Smooth muscle cell (in vitro differentiated cells): ENCODE data around the gene AFF3. TPM values are rescaled to one million over a fixed set of nuclear protein-coding genes. Genes with fewer than 3 reads are reported as not detected.

Source experiments
- DNase-seq: peaks from one replicate; lab custom pipeline; 2025; ENCODE audit not compliant: unreplicated experiment; lab: John Stamatoyannopoulos, UW
- H2AFZ ChIP-seq: fragments of 200-600 bp; sonication (generic); 2 replicates; pipeline ENCODE4 v1.6.0; 2016; ENCODE audit warnings: antibody characterized with exemption, low read depth, mild to moderate bottlenecking
- H3F3A ChIP-seq: fragments of 200-600 bp; sonication (generic); 2 replicates; pipeline ENCODE4 v1.6.0; 2017; ENCODE audit warnings: antibody characterized with exemption, low read depth
- H3K27ac ChIP-seq: fragments of 200-600 bp; sonication (generic); 2 replicates; pipeline ENCODE4 v1.5.1; 2016; ENCODE audit warnings: low read depth, mild to moderate bottlenecking
- H3K27me3 ChIP-seq: fragments of 200-600 bp; sonication (generic); 2 replicates; pipeline ENCODE4 v1.6.1; 2016; ENCODE audit warnings: low read depth, mild to moderate bottlenecking
- H3K36me3 ChIP-seq: fragments of 200-600 bp; sonication (generic); 2 replicates; pipeline ENCODE4 v1.5.1; 2016; ENCODE audit warnings: low read depth
- H3K4me1 ChIP-seq: fragments of 200-600 bp; sonication (generic); 2 replicates; pipeline ENCODE4 v1.5.1; 2016; ENCODE audit warnings: low read depth
- H3K4me2 ChIP-seq: fragments of 200-600 bp; sonication (generic); 2 replicates; pipeline ENCODE4 v1.6.0; 2016; ENCODE audit warnings: mild to moderate bottlenecking
- H3K4me3 ChIP-seq: fragments of 200-600 bp; sonication (generic); 2 replicates; pipeline ENCODE4 v1.5.1; 2016; ENCODE audit warnings: mild to moderate bottlenecking
- H3K79me2 ChIP-seq: fragments of 200-600 bp; sonication (generic); 2 replicates; pipeline ENCODE4 v1.6.0; 2016; ENCODE audit warnings: low read depth, mild to moderate bottlenecking
- H3K9ac ChIP-seq: fragments of 200-600 bp; sonication (generic); 2 replicates; pipeline ENCODE4 v1.6.0; 2016; ENCODE audit warnings: low read depth
- H3K9me3 ChIP-seq: fragments of 200-600 bp; sonication (generic); replicated peaks from 2 replicates; pipeline ENCODE4 v1.5.1; 2016; ENCODE audit warnings: low read depth
- H4K20me1 ChIP-seq: fragments of 200-600 bp; sonication (generic); 2 replicates; pipeline ENCODE4 v1.6.0; 2016; ENCODE audit warnings: low read depth
- WGBS: methylation state at CpG from one replicate; pipeline ENCODE4 v1.1.7; 2016; ENCODE audit warnings: low lambda C conversion rate; 5-methylcytosine and 5-hydroxymethylcytosine counted together
- polyA plus RNA-seq: library from polyadenylated mRNA; unstranded; fragments of >200 nt; fragmentation: Nextera tagmentation; extraction: Ambion mirVana; gene quantifications from 2 replicates; pipeline ENCODE4 v1.2.1, GENCODE V29; 2016
- total RNA-seq: library from RNA; depleted of rRNA; stranded (reverse); fragments of >200 nt; gene quantifications from 2 replicates; pipeline ENCODE4 v1.2.3, GENCODE V29; 2014
- TF ChIP-seq, protein P1 (sequence below): fragments of 200-600 bp; sonication (generic); IDR thresholded peaks from 2 replicates; pipeline ENCODE4 v1.5.1; 2017; ENCODE audit warnings: borderline replicate concordance, mild to moderate bottlenecking, antibody characterized with exemption; ENCODE audit not compliant: insufficient read depth, poor library complexity, severe bottlenecking

Gene AFF3
- total and polyA plus RNA-seq, 2 experiments from 2014 or later, result 0.27 to 0.39 TPM

DNA sequence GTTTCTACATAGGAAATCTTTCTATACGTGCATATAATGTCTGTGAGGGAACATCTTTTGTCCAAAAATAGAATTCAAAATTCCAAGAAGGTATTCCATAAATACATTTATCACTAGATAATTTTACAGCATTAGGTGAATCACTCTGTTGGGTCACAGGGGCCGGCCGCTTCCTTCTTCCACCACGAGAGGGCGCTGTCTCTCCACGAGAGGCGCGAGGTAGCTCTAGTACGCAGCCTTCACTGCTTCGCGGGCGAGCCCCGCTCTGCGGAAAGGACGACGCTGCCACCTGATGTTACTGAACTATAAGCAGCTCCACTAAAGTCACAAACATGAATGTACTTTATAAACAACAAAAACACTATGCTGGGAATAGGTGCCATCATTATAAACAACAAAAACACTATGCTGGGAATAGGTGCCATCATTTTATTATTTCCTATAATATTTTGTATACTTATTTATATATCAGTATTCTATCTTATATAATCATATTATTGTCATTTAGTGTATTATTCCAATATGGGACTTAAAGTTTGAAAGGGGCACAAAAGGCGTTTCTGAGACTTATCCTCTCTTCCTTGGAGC lies 583.2 kb downstream of the AFF3 start:
- WGBS, result 1% methylated on average over 17 of the region's 17 CpGs
- Histone ChIP-seq H2AFZ (no peak overlapping the region), H3K27ac (no peak overlapping the region), H4K20me1 (no peaks in the 10 kb centered on the region), H3K36me3 (no peaks in the 10 kb centered on the region), H3K4me1 (no peaks in the 10 kb centered on the region), H3K79me2 (no peaks in the 10 kb centered on the region), H3K27me3 (peaks cover 33% of the 10 kb centered on the region), H3K4me2 (no peak overlapping the region), H3K9ac (no peak overlapping the region), H3K4me3 (no peak overlapping the region), H3F3A (peaks cover 3% of the 10 kb centered on the region), H3K9me3 (no peaks in the 10 kb centered on the region)
- DNase-seq, result peak; percentile 75
- TF ChIP-seq, protein P1, sequence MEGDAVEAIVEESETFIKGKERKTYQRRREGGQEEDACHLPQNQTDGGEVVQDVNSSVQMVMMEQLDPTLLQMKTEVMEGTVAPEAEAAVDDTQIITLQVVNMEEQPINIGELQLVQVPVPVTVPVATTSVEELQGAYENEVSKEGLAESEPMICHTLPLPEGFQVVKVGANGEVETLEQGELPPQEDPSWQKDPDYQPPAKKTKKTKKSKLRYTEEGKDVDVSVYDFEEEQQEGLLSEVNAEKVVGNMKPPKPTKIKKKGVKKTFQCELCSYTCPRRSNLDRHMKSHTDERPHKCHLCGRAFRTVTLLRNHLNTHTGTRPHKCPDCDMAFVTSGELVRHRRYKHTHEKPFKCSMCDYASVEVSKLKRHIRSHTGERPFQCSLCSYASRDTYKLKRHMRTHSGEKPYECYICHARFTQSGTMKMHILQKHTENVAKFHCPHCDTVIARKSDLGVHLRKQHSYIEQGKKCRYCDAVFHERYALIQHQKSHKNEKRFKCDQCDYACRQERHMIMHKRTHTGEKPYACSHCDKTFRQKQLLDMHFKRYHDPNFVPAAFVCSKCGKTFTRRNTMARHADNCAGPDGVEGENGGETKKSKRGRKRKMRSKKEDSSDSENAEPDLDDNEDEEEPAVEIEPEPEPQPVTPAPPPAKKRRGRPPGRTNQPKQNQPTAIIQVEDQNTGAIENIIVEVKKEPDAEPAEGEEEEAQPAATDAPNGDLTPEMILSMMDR, result peak; percentile 99

DNA sequence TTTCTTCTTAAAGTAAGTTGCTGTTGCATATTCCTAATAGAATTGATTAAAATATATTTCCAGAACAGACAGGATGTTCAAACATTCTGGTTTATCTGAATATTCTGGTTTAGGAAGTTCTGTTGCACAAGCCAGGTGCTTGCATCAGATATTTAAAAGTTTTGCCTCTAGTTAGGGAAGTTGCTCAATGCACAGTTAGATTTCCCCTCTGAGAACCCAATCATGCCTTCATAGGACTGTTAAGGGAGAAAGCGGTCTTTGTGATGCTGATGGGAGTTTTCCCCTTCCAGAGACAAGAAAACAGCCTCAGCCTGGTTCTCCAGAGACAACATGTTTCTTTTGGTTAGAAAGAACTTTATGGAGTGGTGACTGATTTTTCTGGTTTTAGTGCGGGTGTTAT lies 587.0 kb downstream of the AFF3 start:
- no peak overlapping the region for H3K9ac ChIP-seq
- H2AFZ ChIP-seq, result no peak overlapping the region
- H3K9me3 ChIP-seq, result no peaks in the 10 kb centered on the region
- H3K36me3 ChIP-seq, result no peaks in the 10 kb centered on the region
- no peaks in the 10 kb centered on the region for H3K79me2 ChIP-seq
- H3K4me2 ChIP-seq, result no peak overlapping the region
- 81% methylated on average over 2 of the region's 2 CpGs for whole genome bisulfite sequencing
- H3F3A ChIP-seq, result no peaks in the 10 kb centered on the region
- no peak overlapping the region for H3K4me3 ChIP-seq
- H3K27me3 ChIP-seq, result peaks cover 44% of the 10 kb centered on the region
- H3K27ac ChIP-seq, result no peak overlapping the region
- no peaks in the 10 kb centered on the region for H4K20me1 ChIP-seq
- H3K4me1 ChIP-seq, result no peaks in the 10 kb centered on the region
- no peak for DNase-seq
- TF ChIP-seq, protein P1, result no peak

DNA sequence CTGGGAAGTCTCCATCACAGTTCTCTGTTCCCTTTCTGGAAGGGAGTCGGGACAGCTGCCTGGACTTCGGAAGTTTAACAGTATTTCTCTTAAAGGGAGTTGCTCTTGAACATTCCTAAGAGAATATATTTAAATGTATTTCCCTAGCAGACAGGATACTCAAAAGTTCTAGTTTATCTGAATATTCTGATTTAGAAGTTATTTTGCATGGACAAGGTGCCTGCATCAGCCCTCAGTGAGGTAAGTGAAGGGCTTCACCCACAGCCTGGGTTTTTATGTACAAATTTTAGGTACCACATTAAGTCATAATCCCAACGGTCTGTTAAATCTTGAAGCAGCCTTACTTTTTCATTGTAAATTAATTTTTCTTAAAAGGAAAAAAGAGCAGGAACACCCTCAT lies 587.5 kb downstream of the AFF3 start:
- peaks cover 48% of the 10 kb centered on the region for H3K27me3 ChIP-seq
- no peaks in the 10 kb centered on the region for H3K36me3 ChIP-seq
- no peak overlapping the region for H3K9ac ChIP-seq
- no peaks in the 10 kb centered on the region for H3K79me2 ChIP-seq
- no peaks in the 10 kb centered on the region for H3K9me3 ChIP-seq
- H3K4me2 ChIP-seq, result no peak overlapping the region
- H3K4me1 ChIP-seq, result no peaks in the 10 kb centered on the region
- H4K20me1 ChIP-seq, result no peaks in the 10 kb centered on the region
- no peaks in the 10 kb centered on the region for H3F3A ChIP-seq
- TF ChIP-seq, protein P1, result no peak
- H3K4me3 ChIP-seq, result no peak overlapping the region
- WGBS, result 77% methylated on average over 3 of the region's 3 CpGs
- DNase-seq, result no peak
- H3K27ac ChIP-seq, result no peak overlapping the region
- H2AFZ ChIP-seq, result no peak overlapping the region

DNA sequence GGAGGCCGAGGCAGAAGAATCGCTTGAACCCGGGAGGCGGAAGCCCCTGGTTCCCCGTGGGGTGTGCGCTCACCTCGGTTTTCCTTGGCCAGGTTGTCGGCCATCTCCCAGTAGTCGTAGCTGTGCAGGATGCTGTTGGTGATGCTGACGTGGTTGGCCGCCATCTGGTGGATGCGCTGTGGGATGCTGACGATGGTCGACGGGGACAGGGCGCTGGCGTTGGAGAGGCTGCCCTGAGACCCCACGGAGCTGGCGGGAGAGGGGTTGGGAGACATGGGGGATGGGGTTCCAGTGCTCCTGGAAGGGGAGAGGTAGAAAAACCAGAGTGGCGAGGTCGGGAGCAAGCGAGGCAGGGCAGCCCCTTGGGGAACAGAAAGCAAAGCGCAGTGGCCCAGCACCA lies 588.2 kb downstream of the AFF3 start:
- no peak for DNase-seq
- no peaks in the 10 kb centered on the region for H3K9me3 ChIP-seq
- WGBS, result 28% methylated on average over 23 of the region's 23 CpGs
- H3F3A ChIP-seq, result no peaks in the 10 kb centered on the region
- H3K4me2 ChIP-seq, result peak overlapping the region; percentile 60
- H4K20me1 ChIP-seq, result no peaks in the 10 kb centered on the region
- TF ChIP-seq, protein P1, result peak; percentile 36
- H3K4me3 ChIP-seq, result no peak overlapping the region
- no peaks in the 10 kb centered on the region for H3K36me3 ChIP-seq
- H3K27me3 ChIP-seq, result peaks cover 53% of the 10 kb centered on the region
- no peaks in the 10 kb centered on the region for H3K79me2 ChIP-seq
- no peaks in the 10 kb centered on the region for H3K4me1 ChIP-seq
- H3K9ac ChIP-seq, result no peak overlapping the region
- peak overlapping the region; percentile 9 for H2AFZ ChIP-seq
- H3K27ac ChIP-seq, result no peak overlapping the region
